ENCODE results near the gene ACOX2. TPM values are rescaled to one million over a fixed set of nuclear protein-coding genes. Genes with fewer than 3 reads are reported as not detected.

ACOX2 gene
- total RNA-seq, 1 experiment from 2014 or later: 3.5 TPM

DNA sequence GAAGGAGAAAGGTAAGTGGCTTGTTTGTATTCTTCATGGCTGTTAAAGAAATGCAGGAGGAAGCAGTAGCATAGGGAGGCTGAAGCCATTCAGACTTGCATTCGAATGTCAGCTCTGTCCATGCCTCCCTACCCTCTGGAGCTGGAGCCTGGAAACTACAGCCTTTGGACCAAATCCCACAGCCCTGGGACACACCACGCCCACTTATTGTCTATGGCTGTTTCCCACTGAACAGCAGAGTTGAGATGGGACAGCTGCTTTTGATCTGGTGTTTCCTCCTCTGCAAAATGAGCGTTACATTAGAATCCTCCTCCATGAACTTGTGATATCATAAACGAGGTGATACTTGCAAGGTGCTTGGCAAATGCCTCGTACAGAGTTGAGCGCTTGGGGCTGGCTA lies 36.6 kb upstream of the ACOX2 start:
- Histone ChIP-seq H3K4me1 (replicated peaks; ENCODE audit: insufficient read depth) (no peaks in the 10 kb centered on the region), H3K36me3 (ENCODE audit: low read depth) (no peaks in the 10 kb centered on the region), H3K4me3 (no peak overlapping the region), H3F3A (ENCODE audit: insufficient read depth, low read depth) (no peaks in the 10 kb centered on the region), H3K27ac (no peak overlapping the region), H4K20me1 (ENCODE audit: insufficient read depth) (no peaks in the 10 kb centered on the region), H3K4me2 (no peak overlapping the region), H2AFZ (no peak overlapping the region), H3K27me3 (ENCODE audit: insufficient read depth, low read depth) (peaks cover 5% of the 10 kb centered on the region; the same call in 1 of the 2 replicates), H3K9me3 (ENCODE audit: insufficient read depth, low read depth) (no peaks in the 10 kb centered on the region), H3K9me2 (ENCODE audit: insufficient read depth) (no peaks in the 10 kb centered on the region), H3K79me2 (ENCODE audit: low read depth) (no peaks in the 10 kb centered on the region)
- intact Hi-C loops (cut with micrococcal nuclease; ENCODE audit: unreplicated experiment): no loop called here
- ChIA-PET POLR2A (ENCODE audit: unreplicated experiment) (no interaction called here), CTCF (interaction anchor here (0.6 kb wide), 1 partner anchor 483 kb away, joined by 3 read pairs; no protein-coding TSS in a partner anchor)
- no peak for TF ChIP-seq EZH2 (IDR thresholded peaks at IDR 0.05; ENCODE audit: low read depth)
- BruUV-seq (replicated peaks): no TSS peak
- DNase-seq: no peak

DNA sequence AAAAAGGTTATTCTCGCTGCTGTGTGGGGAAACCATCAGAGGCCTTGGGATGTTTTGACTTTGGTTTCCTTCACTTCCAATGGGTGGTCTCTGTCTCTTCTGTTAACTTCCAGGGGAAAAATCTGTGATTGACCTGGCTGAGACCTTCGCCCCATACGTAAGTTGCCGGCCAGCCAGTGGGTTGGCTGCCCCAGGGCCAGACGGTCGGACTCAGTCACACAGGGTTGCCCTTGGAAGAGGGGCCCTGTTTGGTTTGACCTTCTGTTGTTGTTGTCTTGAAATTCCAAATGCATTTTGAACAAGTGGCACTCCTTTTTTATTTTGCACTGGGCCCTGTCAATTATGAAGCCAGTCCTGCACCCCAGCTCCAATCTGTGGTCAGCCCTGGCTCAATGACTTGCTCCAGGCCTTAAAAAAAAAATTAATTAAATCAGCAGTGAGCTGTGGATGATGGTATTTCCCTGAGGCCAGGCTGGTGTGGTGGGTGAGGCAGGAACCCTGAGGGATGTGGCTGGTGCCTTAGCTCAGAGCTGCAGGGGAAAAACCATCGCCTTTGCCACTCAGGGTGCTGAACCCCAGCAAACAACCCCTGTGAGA lies 35.7 kb upstream of the ACOX2 start:
- intact Hi-C loops (cut with micrococcal nuclease; ENCODE audit: unreplicated experiment): no loop called here
- Histone ChIP-seq H3K4me2 (no peak overlapping the region), H3K4me1 (replicated peaks; ENCODE audit: insufficient read depth) (no peaks in the 10 kb centered on the region), H3F3A (ENCODE audit: insufficient read depth, low read depth) (no peaks in the 10 kb centered on the region), H3K36me3 (ENCODE audit: low read depth) (no peaks in the 10 kb centered on the region), H4K20me1 (ENCODE audit: insufficient read depth) (no peaks in the 10 kb centered on the region), H3K79me2 (ENCODE audit: low read depth) (no peaks in the 10 kb centered on the region), H3K4me3 (no peak overlapping the region), H3K9me3 (ENCODE audit: insufficient read depth, low read depth) (no peaks in the 10 kb centered on the region), H3K9me2 (ENCODE audit: insufficient read depth) (no peaks in the 10 kb centered on the region), H3K27ac (no peak overlapping the region), H2AFZ (no peak overlapping the region), H3K27me3 (ENCODE audit: insufficient read depth, low read depth) (peaks cover 5% of the 10 kb centered on the region; the same call in 1 of the 2 replicates)
- ChIA-PET POLR2A (ENCODE audit: unreplicated experiment) (no interaction called here), CTCF (no interaction called here)
- no TSS peak for BruUV-seq (replicated peaks)
- no peak for TF ChIP-seq EZH2 (IDR thresholded peaks at IDR 0.05; ENCODE audit: low read depth)
- TF ChIP-seq, protein P1, sequence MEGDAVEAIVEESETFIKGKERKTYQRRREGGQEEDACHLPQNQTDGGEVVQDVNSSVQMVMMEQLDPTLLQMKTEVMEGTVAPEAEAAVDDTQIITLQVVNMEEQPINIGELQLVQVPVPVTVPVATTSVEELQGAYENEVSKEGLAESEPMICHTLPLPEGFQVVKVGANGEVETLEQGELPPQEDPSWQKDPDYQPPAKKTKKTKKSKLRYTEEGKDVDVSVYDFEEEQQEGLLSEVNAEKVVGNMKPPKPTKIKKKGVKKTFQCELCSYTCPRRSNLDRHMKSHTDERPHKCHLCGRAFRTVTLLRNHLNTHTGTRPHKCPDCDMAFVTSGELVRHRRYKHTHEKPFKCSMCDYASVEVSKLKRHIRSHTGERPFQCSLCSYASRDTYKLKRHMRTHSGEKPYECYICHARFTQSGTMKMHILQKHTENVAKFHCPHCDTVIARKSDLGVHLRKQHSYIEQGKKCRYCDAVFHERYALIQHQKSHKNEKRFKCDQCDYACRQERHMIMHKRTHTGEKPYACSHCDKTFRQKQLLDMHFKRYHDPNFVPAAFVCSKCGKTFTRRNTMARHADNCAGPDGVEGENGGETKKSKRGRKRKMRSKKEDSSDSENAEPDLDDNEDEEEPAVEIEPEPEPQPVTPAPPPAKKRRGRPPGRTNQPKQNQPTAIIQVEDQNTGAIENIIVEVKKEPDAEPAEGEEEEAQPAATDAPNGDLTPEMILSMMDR (conservative IDR thresholded peaks at IDR 0.05): no peak
- no peak for DNase-seq

DNA sequence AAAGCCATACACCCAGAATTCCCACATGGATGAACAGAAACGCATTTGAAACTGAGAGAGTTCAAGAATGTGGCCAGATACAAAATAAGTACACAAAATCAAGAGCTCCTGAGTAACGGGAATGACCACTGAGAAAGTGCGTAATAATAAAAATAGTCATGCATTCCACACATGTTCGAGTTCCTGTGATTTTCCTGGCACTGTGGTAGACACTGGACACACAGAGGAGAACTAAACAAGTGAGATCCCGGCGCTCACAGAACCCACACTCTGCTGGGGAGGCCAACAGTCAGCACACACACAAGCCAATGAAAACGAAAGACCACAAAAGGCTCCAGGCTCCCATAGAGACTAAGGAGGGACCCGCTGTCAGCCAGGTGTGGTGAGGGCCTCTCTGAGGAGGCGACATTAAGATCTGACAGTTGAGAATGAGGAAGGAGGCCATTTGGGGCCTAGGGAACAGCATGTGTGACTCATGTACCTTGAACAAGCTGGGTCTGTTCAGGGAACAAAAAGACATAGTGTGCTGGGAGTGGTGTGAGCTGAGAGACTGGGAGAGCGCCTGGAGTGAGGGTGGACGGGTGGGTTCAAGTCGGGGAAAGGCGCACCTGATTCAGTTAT lies 35.1 kb upstream of the ACOX2 start:
- CTCF ChIA-PET: no interaction called here
- no peaks in the 10 kb centered on the region for H3F3A ChIP-seq (ENCODE audit: insufficient read depth, low read depth)
- no peak overlapping the region for H3K4me2 ChIP-seq
- TF ChIP-seq EZH2 (IDR thresholded peaks at IDR 0.05; ENCODE audit: low read depth): no peak
- TF ChIP-seq, protein P1 (conservative IDR thresholded peaks at IDR 0.05): no peak
- POLR2A ChIA-PET (ENCODE audit: unreplicated experiment): no interaction called here
- no peak overlapping the region for H2AFZ ChIP-seq
- H3K9me2 ChIP-seq (ENCODE audit: insufficient read depth): no peaks in the 10 kb centered on the region
- no peaks in the 10 kb centered on the region for H3K9me3 ChIP-seq (ENCODE audit: insufficient read depth, low read depth)
- no TSS peak for BruUV-seq (replicated peaks)
- intact Hi-C loops (cut with micrococcal nuclease; ENCODE audit: unreplicated experiment): no loop called here
- no peaks in the 10 kb centered on the region for H3K4me1 ChIP-seq (replicated peaks; ENCODE audit: insufficient read depth)
- no peaks in the 10 kb centered on the region for H3K36me3 ChIP-seq (ENCODE audit: low read depth)
- H3K79me2 ChIP-seq (ENCODE audit: low read depth): no peaks in the 10 kb centered on the region
- DNase-seq: no peak
- H3K4me3 ChIP-seq: no peak overlapping the region
- H3K27me3 ChIP-seq (ENCODE audit: insufficient read depth, low read depth): peaks cover 5% of the 10 kb centered on the region; the same call in 1 of the 2 replicates
- no peaks in the 10 kb centered on the region for H4K20me1 ChIP-seq (ENCODE audit: insufficient read depth)
- H3K27ac ChIP-seq: no peak overlapping the region
